A673 (cell line): ENCODE measurements around the gene LRRC4C. TPM values are rescaled to one million over a fixed set of nuclear protein-coding genes. Genes with fewer than 3 reads are reported as not detected.
A peak's percentile ranks its signal among the peaks of the same experiment; 100 is the strongest.

Experiments
- BruUV-seq: library from RNA; stranded (reverse); fragments of 400-500 nt; replicated peaks from 2 replicates; lab custom pipeline; 2021; lab: Mats Ljungman, UMichigan
- CTCF ChIA-PET: fragments of 300-600 bp; sonication (Branson Sonifier 250); formaldehyde crosslinking; loops from one replicate; lab custom pipeline; 2022; ENCODE audit warnings: antibody characterized with exemption; lab: Charles Lee
- POLR2A ChIA-PET: fragments of 300-600 bp; sonication (Branson Sonifier 250); formaldehyde crosslinking; loops from one replicate; lab custom pipeline; 2022; ENCODE audit warnings: antibody characterized with exemption; ENCODE audit not compliant: low non-redundant PET; lab: Charles Lee
- DNase-seq: peaks from one replicate; pipeline ENCODE4 v3.0.0-alpha.2; 2015; ENCODE audit warnings: low spot score
- H3K27ac ChIP-seq: fragments of 200-600 bp; sonication (generic); 2 replicates; pipeline ENCODE4 v1.5.1; 2016; ENCODE audit warnings: mixed run types, low read depth, mild to moderate bottlenecking, mixed read lengths, antibody characterized with exemption, low read length; ENCODE audit not compliant: poor library complexity, severe bottlenecking
- H3K27me3 ChIP-seq: fragments of 200-600 bp; sonication (generic); replicated peaks from 2 replicates; pipeline ENCODE4 v1.6.1; 2017; ENCODE audit warnings: mixed run types, low read depth, mild to moderate bottlenecking, mixed read lengths, antibody characterized with exemption, low read length; ENCODE audit not compliant: insufficient read depth, poor library complexity
- H3K36me3 ChIP-seq: fragments of 200-600 bp; sonication (generic); 2 replicates; pipeline ENCODE4 v1.6.1; 2016; ENCODE audit warnings: mixed run types, mild to moderate bottlenecking, mixed read lengths, antibody characterized with exemption, low read length; ENCODE audit not compliant: insufficient read depth, poor library complexity, severe bottlenecking
- H3K4me1 ChIP-seq: fragments of 200-600 bp; sonication (generic); 2 replicates; pipeline ENCODE4 v1.6.1; 2017; ENCODE audit warnings: mixed run types, mild to moderate bottlenecking, mixed read lengths, antibody characterized with exemption, low read length; ENCODE audit not compliant: insufficient read depth, poor library complexity, severe bottlenecking
- H3K4me3 ChIP-seq: fragments of 200-600 bp; sonication (generic); 2 replicates; pipeline ENCODE4 v1.5.1; 2016; ENCODE audit warnings: low read depth, mixed run types, mild to moderate bottlenecking, mixed read lengths, low read length; ENCODE audit not compliant: poor library complexity, severe bottlenecking
- H3K9me3 ChIP-seq: fragments of 200-600 bp; sonication (generic); 2 replicates; pipeline ENCODE4 v1.6.1; 2016; ENCODE audit warnings: mixed run types, low read depth, mild to moderate bottlenecking, mixed read lengths, antibody characterized with exemption, low read length; ENCODE audit not compliant: poor library complexity, severe bottlenecking
- CTCF ChIP-seq: fragments of 300-800, 200-600 bp; sonication (generic); conservative IDR thresholded peaks from 2 replicates; pipeline ENCODE4 v1.5.1; 2017; ENCODE audit warnings: low read depth, mild to moderate bottlenecking, antibody characterized with exemption, low read length, moderate library complexity, mixed read lengths
- EZH2 ChIP-seq: fragments of 200-600 bp; sonication (generic); IDR thresholded peaks from 2 replicates; pipeline ENCODE4 v1.6.1; 2017; ENCODE audit warnings: borderline replicate concordance, low read depth, mild to moderate bottlenecking, mixed read lengths, antibody characterized with exemption, low read length; ENCODE audit not compliant: poor library complexity, severe bottlenecking
- intact Hi-C: fragments of 100-400 bp; cut with micrococcal nuclease; formaldehyde crosslinking; loops from one replicate; pipeline ENCODE4 v1.10.0; 2022; ENCODE audit not compliant: unreplicated experiment
- total RNA-seq: library from RNA; stranded (reverse); gene quantifications from 2 replicates; pipeline ENCODE4 v1.2.3, GENCODE V29; 2021

Gene LRRC4C
- total RNA-seq, 1 experiment from 2014 or later, result 38.3 TPM

GRCh38 chr11:41483956-41484355 lies 24.5 kb upstream of the LRRC4C start:
- Histone ChIP-seq H3K27ac (no peak overlapping the region), H3K4me1 (no peaks in the 10 kb centered on the region), H3K36me3 (no peaks in the 10 kb centered on the region), H3K9me3 (peaks cover 7% of the 10 kb centered on the region), H3K27me3 (no peaks in the 10 kb centered on the region), H3K4me3 (no peak overlapping the region)
- BruUV-seq, result no TSS peak
- intact Hi-C loops, result no loop called here
- no peak for DNase-seq
- TF ChIP-seq EZH2, result no peak
- no peak for TF ChIP-seq CTCF
- POLR2A ChIA-PET, result no interaction called here
- CTCF ChIA-PET, result no interaction called here

- ChIA-PET CTCF (no interaction called here), POLR2A (no interaction called here)
- BruUV-seq, result no TSS peak
- no peaks in the 10 kb centered on the region for H3K27me3 ChIP-seq
- H3K36me3 ChIP-seq, result no peaks in the 10 kb centered on the region
- intact Hi-C loops, result loop anchor here (10.0 kb wide), 1 partner anchor 56 kb away; no protein-coding TSS in a partner anchor
- H3K27ac ChIP-seq, result no peak overlapping the region
- no peak for TF ChIP-seq CTCF
- TF ChIP-seq EZH2, result no peak
- H3K4me1 ChIP-seq, result no peaks in the 10 kb centered on the region
- peaks cover 19% of the 10 kb centered on the region for H3K9me3 ChIP-seq
- no peak for DNase-seq
- no peak overlapping the region for H3K4me3 ChIP-seq
These were observed 19.7 kb upstream of the LRRC4C start for GRCh38 chr11:41479179-41479578.

GRCh38 chr11:41461057-41461681 lies 1.7 kb upstream of the LRRC4C start:
- Histone ChIP-seq H3K4me3 (no peak overlapping the region), H3K36me3 (no peaks in the 10 kb centered on the region), H3K27me3 (peaks cover 39% of the 10 kb centered on the region), H3K27ac (no peak overlapping the region), H3K4me1 (no peaks in the 10 kb centered on the region), H3K9me3 (no peaks in the 10 kb centered on the region)
- CTCF ChIA-PET, result interaction anchor here (0.5 to 2.0 kb wide), 3 partner anchors 12 to 1063 kb away, joined by 5 to 13 read pairs (median 6); no protein-coding TSS in a partner anchor
- intact Hi-C loops, result loop anchor here (2.0 to 5.0 kb wide), 3 partner anchors 151 to 1820 kb away; no protein-coding TSS in a partner anchor
- peak; percentile 40 for DNase-seq
- no peak for TF ChIP-seq EZH2
- TF ChIP-seq CTCF, result peak; percentile 97
- BruUV-seq, result no TSS peak
- POLR2A ChIA-PET, result interaction anchor here (0.7 kb wide), 1 partner anchor 1746 kb away, joined by 3 read pairs; no protein-coding TSS in a partner anchor
